Measurements from ENCODE around the gene ATP9A.
"Not testable (repeated sequence)": the region's sequence is repeated elsewhere in the genome, so short reads cannot be mapped to it uniquely, and the experiment has no call there.

The ATP9A gene, protein sequence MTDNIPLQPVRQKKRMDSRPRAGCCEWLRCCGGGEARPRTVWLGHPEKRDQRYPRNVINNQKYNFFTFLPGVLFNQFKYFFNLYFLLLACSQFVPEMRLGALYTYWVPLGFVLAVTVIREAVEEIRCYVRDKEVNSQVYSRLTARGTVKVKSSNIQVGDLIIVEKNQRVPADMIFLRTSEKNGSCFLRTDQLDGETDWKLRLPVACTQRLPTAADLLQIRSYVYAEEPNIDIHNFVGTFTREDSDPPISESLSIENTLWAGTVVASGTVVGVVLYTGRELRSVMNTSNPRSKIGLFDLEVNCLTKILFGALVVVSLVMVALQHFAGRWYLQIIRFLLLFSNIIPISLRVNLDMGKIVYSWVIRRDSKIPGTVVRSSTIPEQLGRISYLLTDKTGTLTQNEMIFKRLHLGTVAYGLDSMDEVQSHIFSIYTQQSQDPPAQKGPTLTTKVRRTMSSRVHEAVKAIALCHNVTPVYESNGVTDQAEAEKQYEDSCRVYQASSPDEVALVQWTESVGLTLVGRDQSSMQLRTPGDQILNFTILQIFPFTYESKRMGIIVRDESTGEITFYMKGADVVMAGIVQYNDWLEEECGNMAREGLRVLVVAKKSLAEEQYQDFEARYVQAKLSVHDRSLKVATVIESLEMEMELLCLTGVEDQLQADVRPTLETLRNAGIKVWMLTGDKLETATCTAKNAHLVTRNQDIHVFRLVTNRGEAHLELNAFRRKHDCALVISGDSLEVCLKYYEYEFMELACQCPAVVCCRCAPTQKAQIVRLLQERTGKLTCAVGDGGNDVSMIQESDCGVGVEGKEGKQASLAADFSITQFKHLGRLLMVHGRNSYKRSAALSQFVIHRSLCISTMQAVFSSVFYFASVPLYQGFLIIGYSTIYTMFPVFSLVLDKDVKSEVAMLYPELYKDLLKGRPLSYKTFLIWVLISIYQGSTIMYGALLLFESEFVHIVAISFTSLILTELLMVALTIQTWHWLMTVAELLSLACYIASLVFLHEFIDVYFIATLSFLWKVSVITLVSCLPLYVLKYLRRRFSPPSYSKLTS

DNA sequence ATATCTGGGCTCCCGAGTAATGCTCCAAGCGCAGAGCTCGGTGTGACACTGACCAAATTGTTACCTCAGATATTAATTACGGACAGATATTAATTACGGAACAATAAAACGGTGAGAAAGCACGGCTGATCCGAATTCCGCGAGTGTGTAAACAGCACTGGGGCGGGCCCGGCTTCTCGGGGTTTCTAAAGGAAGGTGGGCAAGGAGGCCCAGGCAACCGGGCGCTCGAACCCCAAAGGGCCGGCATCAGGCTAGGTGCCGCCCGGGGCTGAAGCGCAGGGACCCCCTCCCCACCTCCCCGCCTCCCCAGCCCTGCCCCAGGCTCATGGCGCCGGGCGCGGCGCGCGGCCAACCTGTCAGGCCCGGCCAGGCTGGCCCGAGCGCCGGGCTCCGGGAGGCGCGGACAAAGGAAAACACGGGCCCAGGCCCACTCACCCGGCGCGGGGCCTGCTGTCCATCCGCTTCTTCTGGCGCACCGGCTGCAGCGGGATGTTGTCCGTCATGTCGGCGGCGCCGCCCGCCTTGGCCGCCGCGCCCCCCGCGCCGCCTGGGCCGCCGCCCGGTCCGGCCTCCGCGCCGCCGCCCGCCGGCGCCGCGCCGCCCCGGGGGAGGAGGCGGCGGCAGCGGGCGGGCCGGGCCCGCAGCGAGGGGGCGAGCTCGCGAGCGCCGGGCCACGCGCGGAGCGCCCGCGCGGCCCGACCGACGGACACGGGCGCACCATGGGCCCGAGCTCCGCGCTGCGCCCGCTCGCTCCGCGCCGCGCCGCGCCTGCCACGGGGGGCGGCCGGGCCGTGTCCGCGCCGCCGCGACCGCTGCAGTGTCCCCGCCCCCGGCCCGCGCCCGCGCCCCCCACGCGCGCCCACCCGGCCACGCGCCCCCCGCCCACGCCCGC lies at the start of gene ATP9A:
Gene ATP9A, minus strand, starts transcription at position 524 of the 892 bp plus-strand sequence. Its CDS starts 21 bp downstream, at position 503.
- TF ChIP-seq, protein P1, sequence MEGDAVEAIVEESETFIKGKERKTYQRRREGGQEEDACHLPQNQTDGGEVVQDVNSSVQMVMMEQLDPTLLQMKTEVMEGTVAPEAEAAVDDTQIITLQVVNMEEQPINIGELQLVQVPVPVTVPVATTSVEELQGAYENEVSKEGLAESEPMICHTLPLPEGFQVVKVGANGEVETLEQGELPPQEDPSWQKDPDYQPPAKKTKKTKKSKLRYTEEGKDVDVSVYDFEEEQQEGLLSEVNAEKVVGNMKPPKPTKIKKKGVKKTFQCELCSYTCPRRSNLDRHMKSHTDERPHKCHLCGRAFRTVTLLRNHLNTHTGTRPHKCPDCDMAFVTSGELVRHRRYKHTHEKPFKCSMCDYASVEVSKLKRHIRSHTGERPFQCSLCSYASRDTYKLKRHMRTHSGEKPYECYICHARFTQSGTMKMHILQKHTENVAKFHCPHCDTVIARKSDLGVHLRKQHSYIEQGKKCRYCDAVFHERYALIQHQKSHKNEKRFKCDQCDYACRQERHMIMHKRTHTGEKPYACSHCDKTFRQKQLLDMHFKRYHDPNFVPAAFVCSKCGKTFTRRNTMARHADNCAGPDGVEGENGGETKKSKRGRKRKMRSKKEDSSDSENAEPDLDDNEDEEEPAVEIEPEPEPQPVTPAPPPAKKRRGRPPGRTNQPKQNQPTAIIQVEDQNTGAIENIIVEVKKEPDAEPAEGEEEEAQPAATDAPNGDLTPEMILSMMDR (IDR thresholded peaks at IDR 0.05; ENCODE audit: low read depth, low read length), result no peak
- H3K4me3 ChIP-seq (ENCODE audit: low read depth, low read length), result peak within 1 kb of the TSS; percentile 93

DNA sequence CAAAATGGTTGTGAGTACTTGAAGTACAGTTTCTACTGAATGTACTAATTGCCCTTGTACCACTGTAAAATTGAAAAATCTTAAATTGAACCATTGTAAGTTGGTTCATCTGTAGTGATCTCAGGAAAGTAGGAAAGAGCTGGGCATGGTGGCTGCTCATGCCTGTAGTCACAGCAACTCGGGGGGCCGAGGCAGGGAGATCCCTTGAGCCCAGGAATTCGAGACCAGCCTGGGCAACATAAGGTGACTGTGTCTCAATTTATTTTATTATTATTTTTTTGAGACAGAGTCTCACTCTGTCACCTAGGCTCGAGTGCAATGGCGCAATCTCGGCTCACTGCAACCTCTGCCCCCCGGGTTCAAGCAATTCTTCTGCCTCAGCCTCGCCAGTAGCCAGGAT lies 48.7 kb upstream of the ATP9A start:
- H3K4me3 ChIP-seq (ENCODE audit: low read depth, low read length), result not testable (repeated sequence)

DNA sequence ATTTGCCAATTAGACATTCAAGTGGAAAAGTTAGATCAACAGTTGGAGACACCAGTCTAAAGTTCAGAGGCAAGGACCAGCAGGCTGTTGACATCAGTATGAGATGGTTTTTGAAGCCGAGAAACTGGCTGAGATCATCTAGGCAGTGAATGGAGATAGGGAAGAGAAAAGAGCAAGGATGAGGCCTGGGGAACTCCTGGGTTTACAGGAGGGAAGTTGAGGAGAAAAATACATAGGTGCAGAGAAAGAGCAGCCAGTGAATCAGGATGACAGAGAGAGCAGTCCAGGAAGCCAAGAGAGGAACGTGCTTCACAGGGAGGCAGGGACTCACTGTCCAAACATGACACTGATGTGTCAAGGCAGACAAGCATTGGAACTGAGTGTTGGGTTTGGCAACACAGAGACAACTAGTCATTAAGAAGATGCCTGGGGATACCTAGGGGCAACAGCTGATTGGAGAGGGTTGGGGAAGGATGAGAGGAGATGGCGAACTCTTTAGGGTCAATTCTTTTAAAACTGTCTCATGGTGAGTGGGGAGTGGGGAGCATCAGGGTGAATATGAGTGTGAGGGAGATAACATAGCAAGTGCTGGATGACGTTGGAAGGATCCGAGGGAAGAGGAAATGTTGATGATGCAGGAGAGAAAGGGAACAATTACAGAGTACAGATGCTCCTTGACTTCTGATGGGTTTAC lies 47.3 kb upstream of the ATP9A start:
- TF ChIP-seq, protein P1 (IDR thresholded peaks at IDR 0.05; ENCODE audit: low read depth, low read length), result no peak
- no peak overlapping the region for H3K4me3 ChIP-seq (ENCODE audit: low read depth, low read length)

DNA sequence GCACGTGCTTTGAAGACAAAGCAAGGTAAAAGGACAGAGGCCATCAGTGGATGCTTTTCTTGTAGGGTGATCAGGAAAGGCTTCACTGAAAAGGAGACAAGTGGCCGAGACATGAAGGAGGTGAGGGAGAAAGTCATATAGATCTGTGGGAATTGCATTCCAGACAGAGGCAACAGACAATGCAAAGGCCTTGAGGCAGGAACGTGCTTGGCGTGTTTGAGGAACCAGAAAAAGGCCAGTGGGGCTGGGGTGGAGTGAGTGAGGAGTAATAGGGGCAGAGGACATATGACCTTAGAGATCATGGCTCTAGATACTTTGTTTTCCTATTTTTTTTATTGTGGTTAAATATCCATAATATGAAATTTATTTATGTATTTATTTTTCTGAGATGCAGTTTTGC lies 44.7 kb upstream of the ATP9A start:
- no peak overlapping the region for H3K4me3 ChIP-seq (ENCODE audit: low read depth, low read length)
- TF ChIP-seq, protein P1 (IDR thresholded peaks at IDR 0.05; ENCODE audit: low read depth, low read length), result no peak

DNA sequence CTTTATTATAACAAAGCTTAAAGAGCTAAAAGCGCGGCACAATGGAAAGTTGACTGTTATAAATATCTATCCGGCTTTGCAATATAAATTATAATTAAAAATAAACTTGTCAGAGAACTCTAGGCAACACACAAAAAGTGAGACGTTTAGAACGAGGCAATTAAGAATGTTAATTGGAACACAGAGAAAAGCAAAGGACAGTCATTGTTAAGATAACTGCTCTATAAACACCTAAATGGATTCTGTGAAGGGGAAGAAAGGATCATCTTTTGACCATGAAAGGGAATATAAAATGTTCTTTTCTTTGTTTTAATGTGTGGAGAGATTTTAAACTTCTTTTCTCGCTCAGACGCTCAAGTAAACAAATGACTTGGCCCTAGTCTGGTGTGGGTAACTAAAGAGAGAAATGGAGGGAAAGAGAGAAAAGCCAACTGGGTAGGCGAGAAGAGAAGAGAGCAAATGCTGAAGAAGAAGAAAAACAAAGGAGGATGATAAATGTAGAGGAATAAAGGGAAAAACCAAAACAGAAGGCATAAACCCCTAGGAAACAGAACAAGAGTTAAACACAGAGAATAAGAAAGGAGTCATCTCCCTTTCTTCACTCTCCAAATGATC lies 43.4 kb upstream of the ATP9A start:
- H3K4me3 ChIP-seq (ENCODE audit: low read depth, low read length), result no peak overlapping the region
- TF ChIP-seq, protein P1 (IDR thresholded peaks at IDR 0.05; ENCODE audit: low read depth, low read length), result no peak

DNA sequence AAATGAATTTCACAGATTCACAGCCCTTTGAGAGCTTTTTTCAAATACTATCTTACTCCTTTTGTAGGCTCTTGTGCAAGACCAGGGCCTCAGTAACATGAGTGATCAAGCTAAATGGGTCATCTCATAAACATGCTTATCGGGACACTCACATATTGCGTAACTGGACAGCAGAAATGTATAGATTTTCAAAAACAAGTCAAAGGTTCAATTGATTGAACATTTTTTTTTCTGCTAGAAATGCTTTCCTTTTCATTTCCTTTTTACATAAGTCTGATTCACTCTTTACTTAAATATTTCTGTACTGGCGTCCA lies 42.8 kb upstream of the ATP9A start:
- TF ChIP-seq, protein P1 (IDR thresholded peaks at IDR 0.05; ENCODE audit: low read depth, low read length), result no peak
- no peak overlapping the region for H3K4me3 ChIP-seq (ENCODE audit: low read depth, low read length)

Data from WI38 (cell line).